SK-N-SH (cell line): ENCODE results near the gene IQSEC1. TPM values are rescaled to one million over a fixed set of nuclear protein-coding genes. Genes with fewer than 3 reads are reported as not detected.

Experiments used
- CTCF ChIA-PET: fragments of 300-600, 350-600 bp; formaldehyde crosslinking; extraction: SDS; loops from one replicate; lab custom pipeline; 2021; lab: Yijun Ruan, JAX
- POLR2A ChIA-PET: fragments of 350-600 bp; sonication (Branson Sonifier 250); formaldehyde crosslinking; extraction: SDS; loops from one replicate; lab custom pipeline; 2020; ENCODE audit warnings: antibody characterized with exemption, inconsistent platforms; lab: Yijun Ruan, JAX
- DNase-seq: peaks from one replicate; pipeline ENCODE4 v3.0.0; 2012
- H2AFZ ChIP-seq: fragments of 200-600 bp; sonication (generic); 2 replicates; pipeline ENCODE4 v1.8.1; 2016; ENCODE audit warnings: antibody characterized with exemption, mild to moderate bottlenecking, low read depth
- H3F3A ChIP-seq: fragments of 200-600 bp; sonication (generic); replicated peaks from 2 replicates; pipeline ENCODE3; 2016; ENCODE audit warnings: antibody characterized with exemption, mild to moderate bottlenecking; ENCODE audit not compliant: insufficient read depth
- H3K27ac ChIP-seq, 2 experiments: fragments of 200-500 bp in 1 of 2; fragments of 200-600 bp in 1 of 2; sonication (Bioruptor generic) in 1 of 2; sonication (generic), shearing (Covaris generic) in 1 of 2; 2 replicates each; pipeline versions ENCODE4 v1.5.1 to v1.6.1; 2014 to 2016; ENCODE audit warnings: low read depth in 2 of 2, inconsistent platforms in 1 of 2, low read length in 1 of 2, mild to moderate bottlenecking in 1 of 2, mixed read lengths in 1 of 2
- H3K27me3 ChIP-seq: fragments of 200-600 bp; sonication (generic), shearing (Covaris generic); 2 replicates; pipeline ENCODE4 v1.6.1; 2016; ENCODE audit warnings: mixed run types; ENCODE audit not compliant: insufficient read depth
- H3K36me3 ChIP-seq, 2 experiments: fragments of 200-500 bp in 1 of 2; fragments of 200-600 bp in 1 of 2; sonication (Bioruptor generic) in 1 of 2; sonication (generic) in 1 of 2; replicated peaks in 1 of 2; 2 replicates each; pipeline versions ENCODE3 to v1.5.1; 2014 to 2016; ENCODE audit warnings: low read length in 1 of 2, mild to moderate bottlenecking in 1 of 2; ENCODE audit not compliant: insufficient read depth in 2 of 2, control insufficient read depth in 1 of 2
- H3K4me1 ChIP-seq, 2 experiments: fragments of 200-500 bp in 1 of 2; fragments of 200-600 bp in 1 of 2; sonication (Bioruptor generic) in 1 of 2; sonication (generic), shearing (Covaris generic) in 1 of 2; 2 replicates each; pipeline versions ENCODE4 v1.5.1 to v1.6.1; 2014 to 2016; ENCODE audit warnings: low read depth in 1 of 2, low read length in 1 of 2, mixed run types in 1 of 2; ENCODE audit not compliant: insufficient read depth in 2 of 2, control insufficient read depth in 1 of 2
- H3K4me2 ChIP-seq: fragments of 200-600 bp; sonication (generic), shearing (Covaris generic); 2 replicates; pipeline ENCODE4 v1.6.1; 2017; ENCODE audit warnings: mixed run types
- H3K4me3 ChIP-seq, 2 experiments: fragments of 200-500 bp in 1 of 2; fragments of 200-600 bp in 1 of 2; sonication (Bioruptor generic) in 1 of 2; sonication (generic), shearing (Covaris generic) in 1 of 2; 2 replicates each; pipeline versions ENCODE4 v1.5.1 to v1.8.1; 2014 to 2016; ENCODE audit warnings: low read depth in 2 of 2, inconsistent platforms in 1 of 2, low read length in 1 of 2, mild to moderate bottlenecking in 1 of 2, mixed read lengths in 1 of 2, moderate library complexity in 1 of 2
- H3K79me2 ChIP-seq: fragments of 200-600 bp; sonication (generic); 2 replicates; pipeline ENCODE4 v1.8.1; 2017; ENCODE audit warnings: mild to moderate bottlenecking; ENCODE audit not compliant: insufficient read depth
- H3K9ac ChIP-seq: fragments of 200-600 bp; sonication (generic); 2 replicates; pipeline ENCODE4 v1.6.1; 2017; ENCODE audit warnings: mixed run types
- H3K9me2 ChIP-seq: fragments of 200-600 bp; sonication (generic); 2 replicates; pipeline ENCODE4 v1.6.1; 2017; ENCODE audit warnings: mixed run types
- H3K9me3 ChIP-seq: fragments of 200-600 bp; sonication (generic); 2 replicates; pipeline ENCODE4 v1.6.1; 2017; ENCODE audit warnings: mixed run types, mild to moderate bottlenecking, moderate library complexity
- H4K20me1 ChIP-seq: fragments of 200-600 bp; sonication (generic); 2 replicates; pipeline ENCODE4 v1.6.1; 2017; ENCODE audit warnings: mild to moderate bottlenecking, mixed run types; ENCODE audit not compliant: insufficient read depth
- ELF1 ChIP-seq: IDR thresholded peaks from 2 replicates; pipeline ENCODE4 v1.4.0; 2012
- EZH2phosphoT487 ChIP-seq: fragments of 200-600 bp; sonication (generic); IDR thresholded peaks from 2 replicates; pipeline ENCODE4 v1.6.1; 2017; ENCODE audit warnings: low read depth, mixed run types, mild to moderate bottlenecking, antibody characterized with exemption, moderate library complexity, borderline replicate concordance
- FOXJ3 ChIP-seq: sonication (generic); formaldehyde crosslinking; IDR thresholded peaks from 2 replicates; pipeline ENCODE4 v1.5.1; 2020; ENCODE audit warnings: mild to moderate bottlenecking, missing genetic modification reagents
- GABPA ChIP-seq: IDR thresholded peaks from 2 replicates; pipeline ENCODE4 v1.4.0; 2012; ENCODE audit warnings: low read depth, mild to moderate bottlenecking
- GATA2 ChIP-seq: sonication (generic); formaldehyde crosslinking; IDR thresholded peaks from 2 replicates; pipeline ENCODE4 v1.5.0; 2020; ENCODE audit warnings: mild to moderate bottlenecking, missing genetic modification reagents
- MEF2A ChIP-seq: IDR thresholded peaks from 2 replicates; pipeline ENCODE4 v1.4.0; 2012; ENCODE audit warnings: low read depth, borderline replicate concordance
- MXI1 ChIP-seq: IDR thresholded peaks from 2 replicates; pipeline ENCODE4 v1.6.1; 2012; ENCODE audit warnings: mild to moderate bottlenecking, low read depth, low read length, improper control_type of control experiment
- RAD21 ChIP-seq: IDR thresholded peaks from 2 replicates; pipeline ENCODE4 v1.6.1; 2012; ENCODE audit warnings: mild to moderate bottlenecking, low read length
- RCOR1 ChIP-seq: fragments of 150-350 bp; IDR thresholded peaks from 2 replicates; pipeline ENCODE4 v1.6.1; 2017; ENCODE audit warnings: antibody characterized with exemption, low read length
- RFX5 ChIP-seq: IDR thresholded peaks from 2 replicates; pipeline ENCODE4 v1.6.1; 2012; ENCODE audit warnings: mild to moderate bottlenecking, improper control_type of control experiment, low read length
- RXRA ChIP-seq: IDR thresholded peaks from 2 replicates; pipeline ENCODE4 v1.4.0; 2012; ENCODE audit warnings: low read depth, mild to moderate bottlenecking, borderline replicate concordance
- SMC3 ChIP-seq: IDR thresholded peaks from 2 replicates; pipeline ENCODE4 v1.6.1; 2012; ENCODE audit warnings: low read depth, low read length, improper control_type of control experiment
- TCF12 ChIP-seq: IDR thresholded peaks from 2 replicates; pipeline ENCODE4 v1.4.0; 2012
- WGBS: methylation state at CpG from one replicate; pipeline ENCODE4 v1.1.6; 2017; ENCODE audit warnings: low lambda C conversion rate; 5-methylcytosine and 5-hydroxymethylcytosine counted together
- polyA plus RNA-seq, 3 experiments: library from polyadenylated mRNA; depleted of rRNA; stranded (reverse); fragments of >200 nt; gene quantifications; 2 replicates each; pipeline ENCODE4 v1.2.3, GENCODE V29; 2012
- TF ChIP-seq, protein P1 (sequence below): fragments of 150-350 bp; IDR thresholded peaks from 2 replicates; pipeline ENCODE4 v1.6.1; 2017; ENCODE audit warnings: antibody characterized with exemption, low read length, low read depth, borderline replicate concordance
- TF ChIP-seq, protein P2 (sequence below): IDR thresholded peaks from 2 replicates; pipeline ENCODE4 v1.4.0; 2012; ENCODE audit warnings: low read depth, borderline replicate concordance
- TF ChIP-seq, protein P3 (sequence below): fragments of 200-600 bp; sonication (generic); IDR thresholded peaks from 2 replicates; pipeline ENCODE4 v1.6.1; 2017; ENCODE audit warnings: antibody characterized with exemption, mild to moderate bottlenecking, moderate library complexity
- TF ChIP-seq, protein P4 (sequence below): IDR thresholded peaks from 2 replicates; pipeline ENCODE4 v1.6.1; 2012; ENCODE audit warnings: mild to moderate bottlenecking, low read depth, low read length, moderate library complexity
- TF ChIP-seq, protein P5 (sequence below): IDR thresholded peaks from 2 replicates; pipeline ENCODE4 v1.4.0; 2012; ENCODE audit warnings: low read depth

The IQSEC1 gene
- polyA plus RNA-seq, 1 of the 3 experiments (the other 2 are of a cell fraction) = 6.2 TPM

DNA sequence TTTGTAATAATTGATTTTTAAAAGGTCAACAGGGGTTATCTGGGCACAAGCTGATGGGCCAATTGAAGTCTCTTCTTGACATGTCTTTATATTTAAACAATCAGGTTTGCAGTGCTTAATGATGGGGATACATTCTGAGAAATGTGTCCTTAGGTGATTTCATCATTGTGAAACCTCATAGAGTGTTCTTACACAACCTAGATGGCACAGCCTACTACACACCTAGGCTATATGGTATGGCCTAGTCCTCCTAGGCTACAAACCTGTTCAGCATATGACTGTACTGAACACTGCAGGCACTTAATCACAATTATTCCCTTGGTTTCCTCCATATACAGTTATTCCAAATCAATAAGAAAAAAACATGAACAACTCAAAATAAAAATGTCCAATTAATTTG is 75.8 kb downstream of the IQSEC1 start (continued):
- TF ChIP-seq, protein P1, sequence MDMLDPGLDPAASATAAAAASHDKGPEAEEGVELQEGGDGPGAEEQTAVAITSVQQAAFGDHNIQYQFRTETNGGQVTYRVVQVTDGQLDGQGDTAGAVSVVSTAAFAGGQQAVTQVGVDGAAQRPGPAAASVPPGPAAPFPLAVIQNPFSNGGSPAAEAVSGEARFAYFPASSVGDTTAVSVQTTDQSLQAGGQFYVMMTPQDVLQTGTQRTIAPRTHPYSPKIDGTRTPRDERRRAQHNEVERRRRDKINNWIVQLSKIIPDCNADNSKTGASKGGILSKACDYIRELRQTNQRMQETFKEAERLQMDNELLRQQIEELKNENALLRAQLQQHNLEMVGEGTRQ = no peak
- no peak for TF ChIP-seq EZH2phosphoT487
- TF ChIP-seq RCOR1 = no peak

DNA sequence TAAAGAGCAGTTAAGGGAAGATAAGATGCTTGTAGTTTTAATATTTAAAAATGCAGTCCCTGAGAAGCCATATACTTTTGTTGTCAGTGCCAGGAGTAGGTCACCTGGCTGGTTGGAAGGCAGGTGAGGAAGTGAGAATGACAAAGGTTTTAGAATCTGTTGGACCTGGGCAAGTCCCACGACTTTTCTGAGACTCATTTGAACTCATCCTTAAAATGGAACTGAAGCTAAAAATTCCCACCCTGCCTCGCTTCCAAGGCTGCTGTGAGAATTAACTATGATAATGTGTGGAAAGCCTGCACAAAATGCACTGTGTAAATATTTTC is 77.1 kb downstream of the IQSEC1 start:
- peaks cover 8% of the 10 kb centered on the region for H3F3A ChIP-seq
- no peak for TF ChIP-seq FOXJ3 (CRISPR knock-in tag)
- TF ChIP-seq, protein P2, sequence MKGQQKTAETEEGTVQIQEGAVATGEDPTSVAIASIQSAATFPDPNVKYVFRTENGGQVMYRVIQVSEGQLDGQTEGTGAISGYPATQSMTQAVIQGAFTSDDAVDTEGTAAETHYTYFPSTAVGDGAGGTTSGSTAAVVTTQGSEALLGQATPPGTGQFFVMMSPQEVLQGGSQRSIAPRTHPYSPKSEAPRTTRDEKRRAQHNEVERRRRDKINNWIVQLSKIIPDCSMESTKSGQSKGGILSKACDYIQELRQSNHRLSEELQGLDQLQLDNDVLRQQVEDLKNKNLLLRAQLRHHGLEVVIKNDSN = no peak
- no peak for TF ChIP-seq GABPA
- TF ChIP-seq SMC3 = no peak
- TF ChIP-seq MXI1 = no peak
- TF ChIP-seq RAD21 = no peak
- TF ChIP-seq EZH2phosphoT487 = no peak
- TF ChIP-seq, protein P3, sequence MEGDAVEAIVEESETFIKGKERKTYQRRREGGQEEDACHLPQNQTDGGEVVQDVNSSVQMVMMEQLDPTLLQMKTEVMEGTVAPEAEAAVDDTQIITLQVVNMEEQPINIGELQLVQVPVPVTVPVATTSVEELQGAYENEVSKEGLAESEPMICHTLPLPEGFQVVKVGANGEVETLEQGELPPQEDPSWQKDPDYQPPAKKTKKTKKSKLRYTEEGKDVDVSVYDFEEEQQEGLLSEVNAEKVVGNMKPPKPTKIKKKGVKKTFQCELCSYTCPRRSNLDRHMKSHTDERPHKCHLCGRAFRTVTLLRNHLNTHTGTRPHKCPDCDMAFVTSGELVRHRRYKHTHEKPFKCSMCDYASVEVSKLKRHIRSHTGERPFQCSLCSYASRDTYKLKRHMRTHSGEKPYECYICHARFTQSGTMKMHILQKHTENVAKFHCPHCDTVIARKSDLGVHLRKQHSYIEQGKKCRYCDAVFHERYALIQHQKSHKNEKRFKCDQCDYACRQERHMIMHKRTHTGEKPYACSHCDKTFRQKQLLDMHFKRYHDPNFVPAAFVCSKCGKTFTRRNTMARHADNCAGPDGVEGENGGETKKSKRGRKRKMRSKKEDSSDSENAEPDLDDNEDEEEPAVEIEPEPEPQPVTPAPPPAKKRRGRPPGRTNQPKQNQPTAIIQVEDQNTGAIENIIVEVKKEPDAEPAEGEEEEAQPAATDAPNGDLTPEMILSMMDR = no peak
- TF ChIP-seq, protein P4, sequence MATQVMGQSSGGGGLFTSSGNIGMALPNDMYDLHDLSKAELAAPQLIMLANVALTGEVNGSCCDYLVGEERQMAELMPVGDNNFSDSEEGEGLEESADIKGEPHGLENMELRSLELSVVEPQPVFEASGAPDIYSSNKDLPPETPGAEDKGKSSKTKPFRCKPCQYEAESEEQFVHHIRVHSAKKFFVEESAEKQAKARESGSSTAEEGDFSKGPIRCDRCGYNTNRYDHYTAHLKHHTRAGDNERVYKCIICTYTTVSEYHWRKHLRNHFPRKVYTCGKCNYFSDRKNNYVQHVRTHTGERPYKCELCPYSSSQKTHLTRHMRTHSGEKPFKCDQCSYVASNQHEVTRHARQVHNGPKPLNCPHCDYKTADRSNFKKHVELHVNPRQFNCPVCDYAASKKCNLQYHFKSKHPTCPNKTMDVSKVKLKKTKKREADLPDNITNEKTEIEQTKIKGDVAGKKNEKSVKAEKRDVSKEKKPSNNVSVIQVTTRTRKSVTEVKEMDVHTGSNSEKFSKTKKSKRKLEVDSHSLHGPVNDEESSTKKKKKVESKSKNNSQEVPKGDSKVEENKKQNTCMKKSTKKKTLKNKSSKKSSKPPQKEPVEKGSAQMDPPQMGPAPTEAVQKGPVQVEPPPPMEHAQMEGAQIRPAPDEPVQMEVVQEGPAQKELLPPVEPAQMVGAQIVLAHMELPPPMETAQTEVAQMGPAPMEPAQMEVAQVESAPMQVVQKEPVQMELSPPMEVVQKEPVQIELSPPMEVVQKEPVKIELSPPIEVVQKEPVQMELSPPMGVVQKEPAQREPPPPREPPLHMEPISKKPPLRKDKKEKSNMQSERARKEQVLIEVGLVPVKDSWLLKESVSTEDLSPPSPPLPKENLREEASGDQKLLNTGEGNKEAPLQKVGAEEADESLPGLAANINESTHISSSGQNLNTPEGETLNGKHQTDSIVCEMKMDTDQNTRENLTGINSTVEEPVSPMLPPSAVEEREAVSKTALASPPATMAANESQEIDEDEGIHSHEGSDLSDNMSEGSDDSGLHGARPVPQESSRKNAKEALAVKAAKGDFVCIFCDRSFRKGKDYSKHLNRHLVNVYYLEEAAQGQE = no peak
- no peak for TF ChIP-seq GATA2
- TF ChIP-seq RXRA = no peak
- no peak for TF ChIP-seq ELF1
- no peak for TF ChIP-seq RFX5
- TF ChIP-seq, protein P5, sequence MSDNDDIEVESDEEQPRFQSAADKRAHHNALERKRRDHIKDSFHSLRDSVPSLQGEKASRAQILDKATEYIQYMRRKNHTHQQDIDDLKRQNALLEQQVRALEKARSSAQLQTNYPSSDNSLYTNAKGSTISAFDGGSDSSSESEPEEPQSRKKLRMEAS = no peak
- no peak for TF ChIP-seq MEF2A
- TF ChIP-seq TCF12 = no peak
- H3K9me3 ChIP-seq = no peaks in the 10 kb centered on the region
- H3K27me3 ChIP-seq = no peaks in the 10 kb centered on the region
- ChIA-PET POLR2A (no interaction called here), CTCF (interaction anchor here (1.0 to 3.3 kb wide), 14 partner anchors 9 to 186 kb away, joined by 3 to 20 read pairs (median 8); no protein-coding TSS in a partner anchor)
- no peaks in the 10 kb centered on the region for H3K9me2 ChIP-seq
- 62% methylated on average over 2 of the region's 2 CpGs for WGBS
- no peaks in the 10 kb centered on the region for H4K20me1 ChIP-seq
- no peaks in the 10 kb centered on the region for H3K36me3 ChIP-seq
- peaks cover under 1 to 16% of the 10 kb centered on the region in 2 experiments; a peak in 1 of 4 replicates for H3K4me1 ChIP-seq
- H3K4me3 ChIP-seq = no peak overlapping the region
- no peak overlapping the region for H3K4me2 ChIP-seq
- no peak overlapping the region for H3K27ac ChIP-seq
- H3K79me2 ChIP-seq = no peaks in the 10 kb centered on the region
- no peak overlapping the region for H3K9ac ChIP-seq
- H2AFZ ChIP-seq = no peak overlapping the region
- DNase-seq = no peak
